NB4 (cell line): Measurements from ENCODE around the gene CAPG.
"Not testable (repeated sequence)": the region's sequence is repeated elsewhere in the genome, so short reads cannot be mapped to it uniquely, and the experiment has no call there.

Source experiments
- DNase-seq: peaks from one replicate; pipeline ENCODE4 v3.0.0; 2010; ENCODE audit warnings: low read depth
- H3K4me3 ChIP-seq: one replicate; pipeline ENCODE4 v1.5.1; 2011; ENCODE audit warnings: mild to moderate bottlenecking, low read depth, low read length, moderate library complexity
- CTCF ChIP-seq: IDR thresholded peaks from one replicate; pipeline ENCODE4 v1.5.1; 2012; ENCODE audit warnings: low read depth, low read length
- MAX ChIP-seq: IDR thresholded peaks from 2 replicates; pipeline ENCODE4 v1.6.1; 2011; ENCODE audit warnings: low read depth, low read length
- MYC ChIP-seq: IDR thresholded peaks from 2 replicates; pipeline ENCODE4 v1.6.1; 2011; ENCODE audit warnings: low read depth, low read length
- POLR2A ChIP-seq: IDR thresholded peaks from 2 replicates; pipeline ENCODE4 v1.6.1; 2011; ENCODE audit warnings: mild to moderate bottlenecking; ENCODE audit not compliant: insufficient read length; ENCODE audit errors: extremely low read depth

CAPG gene

GRCh38 chr2:85367180-85367579 lies 43.0 kb downstream of the CAPG start:
- DNase-seq: no peak
- no peak overlapping the region for H3K4me3 ChIP-seq
- TF ChIP-seq CTCF (no peak), MAX (no peak), MYC (no peak), POLR2A (no peak)

GRCh38 chr2:85362653-85363387 lies 47.3 kb downstream of the CAPG start:
- not testable (repeated sequence) for H3K4me3 ChIP-seq, DNase-seq

- no peak for DNase-seq
- no peak for TF ChIP-seq MYC
- no peak for TF ChIP-seq CTCF
- TF ChIP-seq POLR2A: no peak
- TF ChIP-seq MAX: no peak
- no peak overlapping the region for H3K4me3 ChIP-seq
These were observed 52.4 kb downstream of the CAPG start for GRCh38 chr2:85357736-85358135.

- TF ChIP-seq MYC (no peak), MAX (no peak), POLR2A (no peak), CTCF (no peak)
- DNase-seq: no peak
- no peak overlapping the region for H3K4me3 ChIP-seq
These were observed 54.0 kb downstream of the CAPG start for GRCh38 chr2:85356186-85356585.

GRCh38 chr2:85355521-85355920 lies 54.6 kb downstream of the CAPG start:
- DNase-seq: no peak
- TF ChIP-seq POLR2A: no peak
- no peak for TF ChIP-seq MAX
- no peak for TF ChIP-seq MYC
- TF ChIP-seq CTCF: no peak
- peak overlapping the region; percentile 96 for H3K4me3 ChIP-seq

- H3K4me3 ChIP-seq: peak overlapping the region; percentile 96
- DNase-seq: no peak
- TF ChIP-seq POLR2A (no peak), MAX (no peak), CTCF (no peak), MYC (no peak)
These were observed 55.1 kb downstream of the CAPG start for GRCh38 chr2:85355073-85355410.
